ENCODE data around the gene GALNT17.

GALNT17 gene

DNA sequence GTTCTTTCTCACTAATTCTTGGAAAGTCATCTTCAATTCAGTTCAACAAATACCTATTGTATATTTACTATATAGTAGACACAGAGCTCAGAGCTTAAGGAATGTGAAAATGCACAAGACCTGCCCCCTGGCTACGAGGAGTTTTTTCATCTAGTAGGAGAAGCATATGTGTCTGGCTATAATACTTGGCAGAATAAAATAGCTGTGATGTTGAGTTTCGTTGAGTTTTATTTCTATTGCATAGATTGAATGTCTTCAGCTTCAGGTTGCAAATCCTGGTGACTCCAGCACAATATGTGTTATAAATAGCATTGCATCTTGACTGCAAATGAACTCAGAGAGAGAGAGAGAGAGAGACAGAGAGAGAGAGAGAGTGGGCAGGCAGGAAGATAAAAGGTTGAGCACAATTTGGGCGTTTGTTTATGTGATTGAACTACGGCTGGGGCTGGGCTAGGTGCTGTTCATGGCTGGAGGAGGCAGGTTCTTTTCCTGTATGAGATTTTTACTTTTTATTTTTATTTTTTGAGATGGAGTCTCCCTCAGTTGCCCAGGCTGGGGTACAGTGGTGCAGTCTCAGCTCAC, 229.6 kb downstream of the GALNT17 start:
- H3K9me3 ChIP-seq (ENCODE audit: insufficient read depth, low read length, severe bottlenecking) = no peaks in the 10 kb centered on the region
- no peak for TF ChIP-seq EZH2 (IDR thresholded peaks at IDR 0.05; ENCODE audit: borderline replicate concordance, low read depth, low read length, severe bottlenecking)
- TF ChIP-seq, protein P1, sequence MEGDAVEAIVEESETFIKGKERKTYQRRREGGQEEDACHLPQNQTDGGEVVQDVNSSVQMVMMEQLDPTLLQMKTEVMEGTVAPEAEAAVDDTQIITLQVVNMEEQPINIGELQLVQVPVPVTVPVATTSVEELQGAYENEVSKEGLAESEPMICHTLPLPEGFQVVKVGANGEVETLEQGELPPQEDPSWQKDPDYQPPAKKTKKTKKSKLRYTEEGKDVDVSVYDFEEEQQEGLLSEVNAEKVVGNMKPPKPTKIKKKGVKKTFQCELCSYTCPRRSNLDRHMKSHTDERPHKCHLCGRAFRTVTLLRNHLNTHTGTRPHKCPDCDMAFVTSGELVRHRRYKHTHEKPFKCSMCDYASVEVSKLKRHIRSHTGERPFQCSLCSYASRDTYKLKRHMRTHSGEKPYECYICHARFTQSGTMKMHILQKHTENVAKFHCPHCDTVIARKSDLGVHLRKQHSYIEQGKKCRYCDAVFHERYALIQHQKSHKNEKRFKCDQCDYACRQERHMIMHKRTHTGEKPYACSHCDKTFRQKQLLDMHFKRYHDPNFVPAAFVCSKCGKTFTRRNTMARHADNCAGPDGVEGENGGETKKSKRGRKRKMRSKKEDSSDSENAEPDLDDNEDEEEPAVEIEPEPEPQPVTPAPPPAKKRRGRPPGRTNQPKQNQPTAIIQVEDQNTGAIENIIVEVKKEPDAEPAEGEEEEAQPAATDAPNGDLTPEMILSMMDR (IDR thresholded peaks at IDR 0.05; ENCODE audit: borderline replicate concordance, extremely low read depth, low read length, poor library complexity, severe bottlenecking) = no peak
- no peak overlapping the region for H3K27ac ChIP-seq (ENCODE audit: low read length)
- DNase-seq = no peak
- H3K4me2 ChIP-seq (ENCODE audit: insufficient read depth, low read length) = no peak overlapping the region
- H4K20me1 ChIP-seq (ENCODE audit: insufficient read depth, low read length) = no peaks in the 10 kb centered on the region
- H3K27me3 ChIP-seq (ENCODE audit: insufficient read depth, low read length, poor library complexity) = no peaks in the 10 kb centered on the region
- no peak overlapping the region for H2AFZ ChIP-seq (ENCODE audit: low read depth, low read length)
- no peak overlapping the region for H3K4me3 ChIP-seq (ENCODE audit: low read depth in 1 of 2, low read length in 2 of 2)
- H3K36me3 ChIP-seq (ENCODE audit: insufficient read depth, low read length) = no peaks in the 10 kb centered on the region
- no peak for ATAC-seq (ENCODE audit: insufficient read depth, low read depth)
- H3K79me2 ChIP-seq (ENCODE audit: insufficient read depth, low read length) = no peaks in the 10 kb centered on the region
- no peaks in the 10 kb centered on the region for H3K4me1 ChIP-seq (ENCODE audit: insufficient read depth, low read length)
- H3K9ac ChIP-seq (ENCODE audit: low read depth, low read length) = no peak overlapping the region

DNA sequence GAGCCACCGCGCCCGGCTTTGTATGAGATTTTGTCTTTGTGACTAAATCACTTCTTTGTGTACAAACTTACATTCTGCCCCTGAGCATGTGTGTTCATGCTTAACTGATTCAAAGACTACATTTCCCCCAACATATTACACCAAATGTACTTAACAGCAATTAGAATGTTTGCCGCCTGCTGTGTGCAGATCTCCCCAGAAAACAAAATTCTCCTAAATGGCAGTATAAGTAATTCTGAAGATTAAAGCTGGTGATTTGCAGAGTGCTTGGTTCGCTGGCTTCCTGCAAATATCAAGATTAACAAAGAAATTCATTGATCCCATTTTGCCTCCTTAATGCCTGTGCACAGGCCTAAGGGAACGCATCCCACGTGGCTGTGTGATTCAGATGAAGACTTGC, 230.3 kb downstream of the GALNT17 start:
- no peak for ATAC-seq (ENCODE audit: insufficient read depth, low read depth)
- DNase-seq = no peak
- Histone ChIP-seq H4K20me1 (ENCODE audit: insufficient read depth, low read length) (no peaks in the 10 kb centered on the region), H3K4me1 (ENCODE audit: insufficient read depth, low read length) (no peaks in the 10 kb centered on the region), H3K36me3 (ENCODE audit: insufficient read depth, low read length) (no peaks in the 10 kb centered on the region), H3K27me3 (ENCODE audit: insufficient read depth, low read length, poor library complexity) (no peaks in the 10 kb centered on the region), H3K79me2 (ENCODE audit: insufficient read depth, low read length) (no peaks in the 10 kb centered on the region), H2AFZ (ENCODE audit: low read depth, low read length) (no peak overlapping the region), H3K4me3 (ENCODE audit: low read depth in 1 of 2, low read length in 2 of 2) (no peak overlapping the region), H3K9ac (ENCODE audit: low read depth, low read length) (no peak overlapping the region), H3K4me2 (ENCODE audit: insufficient read depth, low read length) (no peak overlapping the region), H3K9me3 (ENCODE audit: insufficient read depth, low read length, severe bottlenecking) (no peaks in the 10 kb centered on the region), H3K27ac (ENCODE audit: low read length) (no peak overlapping the region)
- no peak for TF ChIP-seq EZH2 (IDR thresholded peaks at IDR 0.05; ENCODE audit: borderline replicate concordance, low read depth, low read length, severe bottlenecking)
- TF ChIP-seq, protein P1 (IDR thresholded peaks at IDR 0.05; ENCODE audit: borderline replicate concordance, extremely low read depth, low read length, poor library complexity, severe bottlenecking) = no peak

DNA sequence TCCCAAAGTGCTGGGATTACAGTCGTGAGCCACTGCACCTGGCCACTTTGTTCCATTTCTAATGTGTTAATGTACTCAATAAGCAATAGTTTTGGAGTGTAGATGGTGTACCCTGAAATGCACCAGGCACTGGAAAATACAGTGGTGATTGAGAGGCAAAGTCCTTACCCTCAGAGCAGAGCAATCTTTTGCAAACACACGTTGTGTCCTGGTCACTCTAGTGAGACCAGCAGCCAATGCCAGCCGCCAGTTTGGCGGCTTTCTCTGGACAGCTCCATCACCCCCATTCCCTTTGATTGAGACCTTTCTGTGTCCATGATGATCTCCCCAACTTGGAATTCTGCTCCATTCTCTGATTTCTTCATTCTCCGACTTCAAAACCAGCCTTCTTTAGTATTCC, 231.3 kb downstream of the GALNT17 start:
- H3K4me1 ChIP-seq (ENCODE audit: insufficient read depth, low read length) = no peaks in the 10 kb centered on the region
- H3K27me3 ChIP-seq (ENCODE audit: insufficient read depth, low read length, poor library complexity) = no peaks in the 10 kb centered on the region
- no peaks in the 10 kb centered on the region for H4K20me1 ChIP-seq (ENCODE audit: insufficient read depth, low read length)
- no peak for ATAC-seq (ENCODE audit: insufficient read depth, low read depth)
- H3K27ac ChIP-seq (ENCODE audit: low read length) = no peak overlapping the region
- H3K9ac ChIP-seq (ENCODE audit: low read depth, low read length) = no peak overlapping the region
- no peak overlapping the region for H3K4me2 ChIP-seq (ENCODE audit: insufficient read depth, low read length)
- H2AFZ ChIP-seq (ENCODE audit: low read depth, low read length) = no peak overlapping the region
- H3K79me2 ChIP-seq (ENCODE audit: insufficient read depth, low read length) = no peaks in the 10 kb centered on the region
- no peak overlapping the region for H3K4me3 ChIP-seq (ENCODE audit: low read depth in 1 of 2, low read length in 2 of 2)
- no peaks in the 10 kb centered on the region for H3K9me3 ChIP-seq (ENCODE audit: insufficient read depth, low read length, severe bottlenecking)
- no peak for DNase-seq
- TF ChIP-seq, protein P1 (IDR thresholded peaks at IDR 0.05; ENCODE audit: borderline replicate concordance, extremely low read depth, low read length, poor library complexity, severe bottlenecking) = no peak
- TF ChIP-seq EZH2 (IDR thresholded peaks at IDR 0.05; ENCODE audit: borderline replicate concordance, low read depth, low read length, severe bottlenecking) = no peak
- H3K36me3 ChIP-seq (ENCODE audit: insufficient read depth, low read length) = no peaks in the 10 kb centered on the region

DNA sequence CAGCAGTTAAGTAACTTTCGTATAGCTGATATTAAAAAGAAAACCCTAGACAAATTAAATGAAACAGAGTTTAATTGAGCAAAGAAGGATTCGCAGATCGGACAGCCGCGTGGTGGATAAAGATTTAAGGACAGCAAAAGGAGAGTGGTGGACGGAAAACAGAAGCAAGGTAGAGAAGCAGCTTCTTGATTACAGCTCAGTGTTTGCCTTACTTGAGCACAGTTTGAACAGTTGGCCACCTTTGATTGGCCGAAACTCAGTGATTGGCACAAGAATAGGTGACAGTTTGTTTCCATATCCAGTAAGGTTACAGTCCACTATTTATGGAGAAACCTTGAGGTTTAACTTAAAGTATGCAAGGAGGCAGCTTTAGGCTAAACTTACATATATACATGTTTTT, 231.7 kb downstream of the GALNT17 start:
- Histone ChIP-seq H3K36me3 (ENCODE audit: insufficient read depth, low read length) (no peaks in the 10 kb centered on the region), H3K4me1 (ENCODE audit: insufficient read depth, low read length) (no peaks in the 10 kb centered on the region), H3K27me3 (ENCODE audit: insufficient read depth, low read length, poor library complexity) (no peaks in the 10 kb centered on the region), H3K27ac (ENCODE audit: low read length) (no peak overlapping the region), H3K9ac (ENCODE audit: low read depth, low read length) (no peak overlapping the region), H2AFZ (ENCODE audit: low read depth, low read length) (no peak overlapping the region), H4K20me1 (ENCODE audit: insufficient read depth, low read length) (no peaks in the 10 kb centered on the region), H3K4me3 (ENCODE audit: low read depth in 1 of 2, low read length in 2 of 2) (no peak overlapping the region), H3K9me3 (ENCODE audit: insufficient read depth, low read length, severe bottlenecking) (no peaks in the 10 kb centered on the region), H3K79me2 (ENCODE audit: insufficient read depth, low read length) (no peaks in the 10 kb centered on the region), H3K4me2 (ENCODE audit: insufficient read depth, low read length) (no peak overlapping the region)
- ATAC-seq (ENCODE audit: insufficient read depth, low read depth) (no peak), DNase-seq (no peak)
- no peak for TF ChIP-seq EZH2 (IDR thresholded peaks at IDR 0.05; ENCODE audit: borderline replicate concordance, low read depth, low read length, severe bottlenecking)
- TF ChIP-seq, protein P1 (IDR thresholded peaks at IDR 0.05; ENCODE audit: borderline replicate concordance, extremely low read depth, low read length, poor library complexity, severe bottlenecking) = no peak

Data from DND-41 (cell line).